GM21825 (cell line): Measurements from ENCODE around the gene S1PR3.

ENCODE experiments used
- ATAC-seq: cut with Tn5 transposase; IDR thresholded peaks from one replicate; pipeline ENCODE4 v1.9.1; 2021; ENCODE audit warnings: mild to moderate bottlenecking, moderate library complexity; ENCODE audit not compliant: unreplicated experiment

Gene S1PR3

DNA sequence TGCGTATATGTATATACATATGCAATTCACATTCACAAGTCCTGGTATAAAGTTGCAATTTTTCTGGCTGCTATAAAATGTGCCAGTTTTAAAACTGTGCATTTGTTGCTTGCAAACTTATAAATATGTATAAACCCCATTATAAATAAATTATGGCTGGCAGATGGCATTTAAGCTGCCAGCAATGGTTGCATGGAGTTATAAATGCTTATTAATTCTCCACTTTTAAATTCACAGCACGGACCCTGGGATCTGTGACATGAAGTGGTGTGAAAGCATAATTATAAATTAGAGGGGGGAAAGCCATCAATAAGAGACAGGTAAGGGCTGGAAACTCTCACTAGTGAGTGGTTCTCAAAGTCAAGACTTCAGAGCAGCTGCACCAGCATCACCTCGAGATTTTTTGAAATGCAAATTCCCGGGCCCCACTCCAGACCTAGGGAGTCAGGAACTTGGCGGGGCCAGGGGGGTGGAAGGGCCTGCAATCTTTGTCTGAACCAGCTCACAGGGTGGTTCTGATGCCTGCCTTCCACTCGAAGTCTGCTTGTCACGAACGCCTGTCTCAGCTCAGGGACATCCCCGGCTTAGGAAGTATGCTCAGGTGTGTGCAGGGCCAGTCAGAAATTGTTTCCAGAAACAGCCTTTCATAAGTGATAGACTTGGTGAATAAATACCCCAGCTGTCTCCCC is 16.9 kb downstream of the S1PR3 start:
- no peak for ATAC-seq

DNA sequence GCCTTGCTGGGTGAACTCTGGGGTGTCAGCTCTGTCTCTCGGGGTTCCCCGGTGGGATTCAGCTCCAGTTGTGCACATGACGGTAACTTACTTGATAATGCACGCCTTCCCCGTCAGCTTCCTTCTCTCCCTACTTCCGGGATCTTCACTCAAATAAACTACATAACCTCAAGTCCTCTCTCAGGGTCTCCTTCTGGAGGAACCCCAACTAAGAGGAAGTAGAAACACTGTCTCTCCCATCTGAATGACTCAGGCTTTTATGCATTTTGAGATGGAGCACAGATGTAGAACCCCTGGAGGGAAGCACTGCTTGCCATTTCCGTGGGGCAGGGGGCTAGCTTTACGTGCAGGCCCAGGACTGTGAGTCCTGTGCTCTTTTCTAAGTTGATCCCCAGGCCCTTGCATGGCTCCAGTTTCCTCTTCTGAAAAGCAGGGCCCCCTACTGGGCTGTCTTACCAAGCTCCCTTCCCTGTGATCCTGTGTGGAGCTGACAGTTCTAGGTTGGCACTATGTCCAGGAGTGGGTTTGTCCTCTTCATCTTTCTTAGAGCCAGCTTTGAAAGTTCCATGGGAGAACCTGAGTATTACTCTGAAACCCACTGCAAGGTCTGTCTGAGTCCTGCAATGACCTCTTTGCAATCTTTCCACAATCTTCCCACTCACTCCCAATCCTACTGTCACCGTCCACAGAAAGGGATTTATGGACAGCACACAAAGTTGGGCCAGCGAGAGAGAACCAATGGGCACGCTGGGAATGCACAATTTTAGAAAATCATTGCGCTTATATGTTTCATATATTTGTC is 17.7 kb downstream of the S1PR3 start:
- no peak for ATAC-seq

- ATAC-seq, result no peak
These were observed 18.2 kb downstream of the S1PR3 start for GRCh38 chr9:89009546-89009840.

DNA sequence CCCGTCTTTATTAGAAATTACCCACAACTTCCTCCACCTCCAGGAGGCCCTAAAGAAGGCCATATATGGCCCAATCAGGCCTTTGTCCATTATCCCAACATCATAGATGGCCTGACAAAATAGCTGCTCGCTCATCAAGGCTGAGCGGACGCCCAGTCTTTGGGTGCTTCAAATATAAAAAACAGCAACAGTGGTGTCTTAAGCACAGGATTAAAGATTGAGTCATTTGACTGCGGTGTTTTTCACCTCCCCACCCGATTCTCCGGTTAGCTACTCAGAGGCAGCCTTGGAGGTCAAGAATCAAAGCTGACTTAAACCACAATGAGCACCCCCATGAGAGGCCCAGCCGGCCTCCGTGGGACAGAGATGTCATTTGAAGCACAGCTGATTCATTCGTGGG is 18.8 kb downstream of the S1PR3 start:
- no peak for ATAC-seq

GRCh38 chr9:89010526-89011111 is 19.4 kb downstream of the S1PR3 start:
- ATAC-seq, result no peak

DNA sequence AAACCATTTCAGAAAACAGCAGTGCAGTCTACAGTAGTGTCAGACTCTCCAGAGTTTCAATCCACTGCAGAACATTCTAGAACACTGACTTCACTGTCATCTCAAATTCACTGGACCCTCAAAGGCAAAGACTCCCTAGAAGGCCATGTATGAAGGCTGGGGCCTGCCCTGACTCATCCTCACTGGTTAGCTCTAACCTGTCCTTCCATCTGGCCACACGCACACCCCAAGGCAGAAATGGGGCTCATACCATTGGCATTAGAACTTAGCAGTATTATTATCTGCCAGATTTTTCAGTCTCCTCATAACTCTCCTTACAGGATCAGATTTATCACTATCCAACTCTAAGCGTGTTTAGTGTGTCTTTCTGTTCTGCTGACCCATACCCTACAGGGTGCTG is 20.4 kb downstream of the S1PR3 start:
- ATAC-seq, result no peak

DNA sequence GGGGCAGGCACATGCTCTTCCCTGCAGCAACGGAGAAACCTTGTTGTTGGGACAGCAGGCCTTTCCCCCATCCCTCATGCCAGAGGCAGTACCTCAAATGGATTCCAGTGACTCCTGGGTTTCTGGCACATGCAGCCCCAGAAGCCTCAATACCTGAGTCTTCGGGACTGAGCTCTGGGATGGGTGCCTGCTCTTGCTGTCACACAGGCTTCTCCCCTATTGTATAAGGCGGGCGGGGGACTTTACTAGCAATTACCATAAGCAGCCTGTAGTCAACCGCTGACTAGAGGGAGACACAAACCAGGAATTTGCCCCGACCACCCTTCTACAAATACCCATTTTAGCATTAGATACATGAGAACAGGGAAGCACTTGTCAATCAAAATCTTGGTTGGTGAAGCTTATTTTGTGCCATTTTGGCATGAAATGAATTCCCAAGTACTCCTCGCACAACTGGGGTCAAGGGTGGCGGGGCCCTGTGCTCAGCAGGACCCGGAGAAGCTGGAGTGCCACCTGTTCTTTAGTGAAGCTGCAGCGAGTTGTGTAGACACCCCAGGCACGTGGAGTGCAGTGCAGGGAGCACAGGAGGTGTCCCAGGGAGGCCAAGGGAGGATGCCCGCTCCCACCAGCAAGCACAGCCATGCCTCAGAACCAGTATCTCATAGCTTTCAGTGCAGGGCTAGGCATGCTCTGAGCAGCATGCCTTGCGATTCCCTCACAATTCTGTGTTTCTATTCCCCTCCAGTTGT is 21.2 kb downstream of the S1PR3 start:
- ATAC-seq, result no peak

- ATAC-seq, result no peak
These were observed 22.4 kb downstream of the S1PR3 start for GRCh38 chr9:89013660-89014059.

GRCh38 chr9:89014153-89014552 is 22.9 kb downstream of the S1PR3 start:
- ATAC-seq, result no peak

GRCh38 chr9:89015336-89015735 is 24.1 kb downstream of the S1PR3 start:
- ATAC-seq, result no peak

DNA sequence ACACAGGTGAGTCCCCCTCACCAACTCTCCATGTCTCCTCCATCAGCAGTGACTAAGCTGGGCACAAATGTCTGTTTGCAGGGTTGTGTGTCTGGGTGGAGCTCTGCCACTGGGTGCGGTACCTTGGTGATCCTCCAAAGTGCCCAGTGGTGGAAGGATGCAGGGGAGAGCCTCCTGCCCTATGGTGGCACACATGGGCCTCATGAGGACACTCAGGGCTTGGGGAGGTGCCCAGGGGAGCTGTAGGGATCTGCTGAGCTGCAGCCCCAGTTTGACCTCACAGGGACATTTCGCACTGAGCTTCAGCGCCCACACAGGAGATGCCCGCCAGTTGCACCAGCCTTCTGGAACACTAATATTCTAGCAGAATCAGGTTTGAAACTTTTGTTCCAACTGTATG is 29.5 kb downstream of the S1PR3 start:
- ATAC-seq, result no peak

DNA sequence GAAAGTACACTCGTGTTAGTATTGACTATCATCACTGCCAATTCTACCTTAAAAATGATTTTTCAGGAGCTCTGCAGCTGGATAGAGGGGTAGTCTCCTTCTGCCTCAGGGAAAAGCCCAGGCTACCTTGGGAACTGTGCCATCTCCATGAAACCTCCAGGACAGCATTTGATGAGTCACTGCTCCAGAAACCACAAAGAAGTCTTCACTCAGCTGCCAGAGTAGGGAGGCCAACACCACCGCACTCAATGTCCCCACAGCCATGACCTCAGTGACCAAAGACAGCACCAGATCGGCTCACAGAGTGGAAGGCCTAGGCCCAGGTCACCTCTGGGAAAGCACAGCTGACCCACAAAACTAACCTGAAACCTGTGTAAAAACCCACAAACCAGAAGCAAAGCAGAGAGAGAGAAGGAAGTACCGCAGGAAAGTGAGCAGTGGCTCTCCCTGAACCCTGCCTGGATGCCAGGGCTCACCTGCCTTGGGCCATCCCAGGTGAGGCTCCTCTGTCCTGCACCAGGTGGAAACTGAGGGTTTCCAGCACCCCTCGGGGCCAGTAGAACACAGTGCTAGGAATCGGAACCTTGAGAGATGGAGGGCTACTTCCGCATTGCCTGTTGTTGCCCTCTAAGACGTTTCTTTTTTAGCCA is 30.0 kb downstream of the S1PR3 start:
- no peak for ATAC-seq

DNA sequence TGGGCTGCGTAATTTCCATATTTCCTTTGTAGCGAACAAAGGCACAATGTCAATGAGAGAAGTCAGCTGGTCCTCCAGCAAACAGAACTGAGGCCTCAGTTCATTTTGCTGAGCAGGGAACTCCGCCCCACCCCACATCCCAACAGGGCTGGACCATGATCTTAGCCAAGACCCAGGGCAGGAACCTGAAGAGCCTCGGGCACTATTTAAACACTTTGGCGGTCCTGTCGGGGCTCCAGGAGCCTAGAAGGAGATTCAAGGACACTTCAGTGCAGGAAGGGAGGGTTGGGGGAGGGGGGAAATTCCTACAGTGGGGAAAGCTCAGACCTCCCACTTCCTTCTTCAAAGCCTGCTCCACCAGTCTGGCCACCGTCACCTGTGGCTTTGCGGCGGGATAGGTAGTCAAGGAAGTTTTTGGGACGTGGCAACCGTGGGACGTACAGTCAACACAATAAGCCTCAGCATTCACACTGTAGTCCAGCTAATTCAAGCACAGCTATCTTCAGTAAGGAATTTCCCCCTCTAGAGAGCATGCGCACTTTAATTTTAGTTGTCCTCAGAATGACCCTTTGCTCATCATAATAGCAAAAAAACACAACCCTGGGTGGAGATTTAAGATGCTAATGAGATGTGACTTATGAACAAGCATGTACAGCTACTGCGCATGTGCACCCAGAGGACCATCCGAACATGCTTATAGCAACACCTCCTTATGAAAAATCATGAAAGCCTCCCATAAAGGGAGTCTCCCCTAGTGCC is 30.9 kb downstream of the S1PR3 start:
- ATAC-seq, result no peak

GRCh38 chr9:89022902-89023301 is 31.6 kb downstream of the S1PR3 start:
- ATAC-seq, result no peak

DNA sequence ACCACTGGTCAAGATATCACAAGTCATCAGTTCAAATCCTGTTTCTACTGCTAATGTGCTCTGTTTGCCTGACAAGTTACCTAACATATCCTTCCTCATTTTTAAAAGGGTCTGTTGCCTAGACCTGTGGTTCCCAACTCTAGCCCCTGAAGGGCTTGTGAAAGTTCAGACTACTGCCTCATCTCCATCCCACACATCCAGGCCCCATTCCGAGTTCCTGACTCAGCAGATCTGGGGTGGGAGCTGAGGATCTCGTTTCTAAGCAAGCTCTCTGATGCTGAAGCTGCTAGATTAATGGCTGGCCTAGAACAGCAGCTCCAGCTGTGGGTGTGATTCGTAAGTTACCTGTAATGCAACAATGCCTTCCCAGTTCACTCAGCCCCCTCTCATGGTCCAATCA is 32.5 kb downstream of the S1PR3 start:
- ATAC-seq, result no peak

DNA sequence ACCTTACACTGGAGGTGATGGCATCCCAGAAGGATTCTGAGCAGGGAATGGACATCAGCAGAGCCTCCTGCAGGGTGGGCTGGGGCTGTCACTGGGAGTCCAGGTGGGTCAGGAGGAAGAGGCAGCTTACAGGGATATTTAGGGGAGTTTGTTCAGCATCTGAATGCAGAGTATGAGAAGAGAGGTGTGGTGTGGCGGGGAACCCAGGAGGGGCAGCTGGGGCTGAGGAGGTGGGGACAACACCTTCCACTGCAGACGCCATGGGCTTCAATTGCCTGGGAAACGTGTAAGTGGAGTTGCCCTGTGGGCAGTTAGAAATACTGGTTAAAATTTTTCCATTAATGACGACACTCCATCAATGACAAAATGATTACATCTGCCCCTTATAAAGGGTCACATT is 33.5 kb downstream of the S1PR3 start:
- ATAC-seq, result no peak

GRCh38 chr9:89025553-89025952 is 34.3 kb downstream of the S1PR3 start:
- no peak for ATAC-seq

GRCh38 chr9:89026876-89027275 is 35.6 kb downstream of the S1PR3 start:
- no peak for ATAC-seq

GRCh38 chr9:89029788-89030187 is 38.5 kb downstream of the S1PR3 start:
- no peak for ATAC-seq

DNA sequence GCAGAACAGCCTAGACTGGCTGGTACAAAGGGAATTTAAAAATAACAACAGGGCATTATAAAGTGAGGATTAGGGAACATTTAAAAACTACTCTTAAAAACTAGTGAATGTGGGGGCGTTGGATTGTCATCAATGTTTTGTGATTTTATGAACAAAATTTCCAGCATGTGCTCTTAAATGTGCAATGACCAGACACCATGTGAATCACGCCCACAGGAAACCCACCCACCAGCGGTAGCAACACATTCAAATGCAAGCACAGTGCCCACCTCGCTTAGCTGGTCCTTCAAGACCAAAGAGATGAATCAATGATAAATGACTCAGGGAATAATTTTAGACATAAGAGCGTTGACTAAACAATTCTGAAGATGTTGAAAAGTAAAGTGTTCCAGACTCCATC is 40.9 kb downstream of the S1PR3 start:
- ATAC-seq, result no peak
